Measurements from ENCODE around the gene MYOM1.
"Not testable (repeated sequence)": the region's sequence is repeated elsewhere in the genome, so short reads cannot be mapped to it uniquely, and the experiment has no call there.

The MYOM1 gene

DNA sequence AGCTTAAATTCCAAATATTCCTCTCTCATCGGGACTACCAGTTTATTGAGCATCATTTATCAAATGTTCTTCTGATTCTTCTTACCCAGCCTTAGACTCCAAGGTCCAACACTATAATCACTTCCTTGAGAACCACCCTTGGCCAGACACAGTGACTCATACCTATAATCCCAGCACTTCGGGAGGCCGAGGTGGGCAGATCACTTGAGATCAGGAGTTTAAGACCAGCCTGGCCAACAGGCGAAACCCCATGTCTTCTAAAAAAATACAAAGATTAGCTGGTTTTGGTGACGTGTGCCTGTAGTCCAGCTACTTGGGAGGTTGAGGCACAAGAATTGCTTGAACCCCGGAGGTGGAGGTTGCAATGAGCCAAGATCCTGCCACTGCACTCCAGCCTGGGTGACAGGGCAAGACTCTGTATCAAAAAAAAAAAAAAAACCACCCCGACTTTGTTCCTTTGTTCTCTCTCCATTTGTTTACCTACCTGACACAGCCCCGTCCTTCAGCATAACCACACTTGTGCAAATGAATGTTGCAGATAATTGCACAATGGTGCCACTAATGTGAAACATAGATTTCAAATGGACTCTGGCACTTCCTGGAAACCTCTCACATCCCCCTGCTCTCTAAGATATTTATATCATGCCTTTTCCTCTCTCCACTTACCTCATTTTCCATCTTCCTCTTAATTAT is 167.9 kb downstream of the MYOM1 start:
- no peak for DNase-seq

DNA sequence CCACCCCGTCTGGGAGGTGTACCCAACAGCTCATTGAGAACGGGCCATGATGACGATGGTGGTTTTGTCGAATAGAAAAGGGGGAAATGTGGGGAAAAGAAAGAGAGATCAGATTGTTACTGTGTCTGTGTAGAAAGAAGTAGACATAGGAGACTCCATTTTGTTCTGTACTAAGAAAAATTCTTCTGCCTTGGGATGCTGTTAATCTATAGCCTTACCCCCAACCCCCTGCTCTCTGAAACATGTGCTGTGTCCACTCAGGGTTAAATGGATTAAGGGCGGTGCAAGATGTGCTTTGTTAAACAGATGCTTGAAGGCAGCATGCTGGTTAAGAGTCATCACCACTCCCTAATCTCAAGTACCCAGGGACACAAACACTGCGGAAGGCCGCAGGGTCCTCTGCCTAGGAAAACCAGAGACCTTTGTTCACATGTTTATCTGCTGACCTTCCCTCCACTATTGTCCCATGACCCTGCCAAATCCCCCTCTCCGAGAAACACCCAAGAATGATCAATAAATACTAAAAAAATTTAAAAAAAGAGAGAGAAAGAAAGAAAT is 169.8 kb downstream of the MYOM1 start:
- not testable (repeated sequence) for DNase-seq

GRCh38 chr18:3048820-3049349 is 170.9 kb downstream of the MYOM1 start:
- DNase-seq, result no peak

GRCh38 chr18:3048121-3048520 is 171.6 kb downstream of the MYOM1 start:
- DNase-seq, result no peak

DNA sequence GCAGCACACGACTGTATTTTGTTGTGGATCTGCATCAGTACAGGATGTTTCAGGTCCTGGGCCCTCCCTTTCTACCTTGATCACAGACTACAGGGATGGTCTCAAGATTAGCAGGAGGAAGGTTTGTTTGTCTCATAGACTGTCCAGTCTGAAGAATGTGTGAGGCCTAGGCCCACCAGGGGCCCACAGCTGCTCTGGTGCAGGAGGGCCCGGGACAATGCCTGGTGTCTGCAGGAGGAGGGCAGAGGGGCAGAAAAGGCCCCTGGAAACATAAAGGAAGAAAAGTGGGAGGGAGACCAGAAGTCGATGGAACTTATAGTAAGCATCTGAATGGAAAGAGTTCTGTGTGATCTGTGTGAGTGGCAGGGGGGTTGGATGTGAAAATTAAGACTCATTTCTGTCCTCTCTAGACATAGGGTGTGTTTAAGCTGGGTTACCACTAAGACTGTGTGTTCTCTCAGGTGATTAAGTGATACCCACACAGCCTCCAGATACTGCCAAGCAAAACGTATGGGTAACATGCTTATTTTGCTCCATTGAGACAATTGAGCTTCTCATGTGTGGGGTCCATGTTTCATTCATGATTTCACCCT is 173.5 kb downstream of the MYOM1 start:
- DNase-seq, result no peak

DNA sequence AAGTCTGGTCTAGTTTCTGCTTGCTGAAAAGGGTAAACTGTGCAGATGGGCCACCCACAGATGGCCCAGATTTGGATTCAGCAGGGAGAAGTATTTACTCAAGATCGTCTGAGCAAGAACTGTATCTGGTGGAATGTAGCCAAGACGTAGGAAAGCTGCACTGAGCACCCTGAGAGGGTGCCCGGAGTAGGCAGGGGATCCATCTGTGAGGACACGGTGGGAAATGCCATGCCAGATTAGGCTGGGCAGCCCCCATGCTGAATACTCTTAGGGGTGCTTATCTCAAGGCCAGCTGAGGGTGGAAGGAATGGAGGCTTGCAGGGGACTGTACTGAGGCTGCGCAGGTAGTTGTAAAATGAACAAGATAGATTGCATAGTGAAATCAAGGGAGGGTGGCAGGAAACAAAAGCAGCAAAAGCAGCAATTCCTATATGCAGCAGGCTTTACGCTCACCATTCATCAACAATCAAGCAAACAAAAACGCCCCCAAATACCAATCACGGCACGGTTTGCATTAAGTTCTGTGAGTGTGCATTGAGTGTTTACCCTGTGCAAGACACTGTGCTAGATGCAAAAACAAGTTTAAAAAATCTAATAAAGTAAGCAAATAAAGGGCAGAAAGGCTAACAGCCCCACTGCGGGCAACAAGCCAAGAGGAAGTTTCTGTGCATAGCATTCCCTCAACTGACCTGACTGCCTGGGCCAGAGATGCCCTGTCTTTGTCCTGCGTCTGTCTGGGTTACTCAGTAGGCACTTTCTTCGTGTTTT is 174.7 kb downstream of the MYOM1 start:
- no peak for DNase-seq

- no peak for DNase-seq
Measured at GRCh38 chr18:3042379-3042778, 177.4 kb downstream of the MYOM1 start.

DNA sequence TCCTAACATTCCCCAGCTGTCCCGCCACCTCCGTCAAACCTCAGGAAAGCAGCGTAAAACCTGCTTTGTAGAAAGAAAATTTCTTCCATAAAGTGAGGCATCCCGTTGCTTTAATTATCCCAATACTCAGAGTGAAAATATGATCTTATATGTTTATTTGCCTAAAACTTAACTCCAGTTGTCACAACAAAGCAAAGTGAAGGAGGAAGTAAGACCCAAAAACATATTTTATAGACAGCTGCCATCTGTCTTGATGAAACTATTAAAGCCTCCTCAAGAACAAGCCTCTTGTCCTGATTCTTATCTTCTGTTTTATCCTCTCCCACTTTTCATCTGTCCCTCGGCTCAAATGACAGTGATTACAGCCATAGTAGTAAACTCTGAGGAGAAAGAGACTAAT is 177.9 kb downstream of the MYOM1 start:
- no peak for DNase-seq

GRCh38 chr18:3040881-3041280 is 178.9 kb downstream of the MYOM1 start:
- DNase-seq, result no peak

- no peak for DNase-seq
Measured at GRCh38 chr18:3040173-3040572, 179.6 kb downstream of the MYOM1 start.

DNA sequence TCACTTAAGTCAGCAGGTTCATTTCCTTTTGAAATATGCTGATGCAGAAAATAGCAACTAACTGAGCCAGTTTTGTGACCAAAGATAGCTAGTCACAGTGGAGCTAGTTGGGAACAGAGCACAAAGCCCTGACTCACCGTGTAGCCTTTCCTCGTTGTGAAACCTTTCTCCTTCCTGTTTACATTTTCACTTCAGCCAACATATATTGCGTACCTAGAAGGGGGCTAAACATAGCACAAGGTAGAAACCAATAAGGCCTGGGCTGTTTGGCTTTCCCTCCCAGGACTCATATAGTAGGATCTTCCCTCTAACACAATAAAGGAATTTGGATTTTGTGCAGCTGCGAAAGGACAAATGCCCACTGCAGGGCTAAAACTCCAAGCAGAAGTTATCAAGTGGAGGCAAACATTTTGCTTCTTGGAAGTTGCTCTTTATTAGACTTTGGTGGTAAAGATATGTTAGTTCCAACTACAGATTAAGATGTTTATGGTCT is 182.3 kb downstream of the MYOM1 start:
- no peak for DNase-seq

GRCh38 chr18:3036108-3036507 is 183.7 kb downstream of the MYOM1 start:
- DNase-seq, result no peak

- DNase-seq, result no peak
Measured at GRCh38 chr18:3035635-3036034, 184.1 kb downstream of the MYOM1 start.

DNA sequence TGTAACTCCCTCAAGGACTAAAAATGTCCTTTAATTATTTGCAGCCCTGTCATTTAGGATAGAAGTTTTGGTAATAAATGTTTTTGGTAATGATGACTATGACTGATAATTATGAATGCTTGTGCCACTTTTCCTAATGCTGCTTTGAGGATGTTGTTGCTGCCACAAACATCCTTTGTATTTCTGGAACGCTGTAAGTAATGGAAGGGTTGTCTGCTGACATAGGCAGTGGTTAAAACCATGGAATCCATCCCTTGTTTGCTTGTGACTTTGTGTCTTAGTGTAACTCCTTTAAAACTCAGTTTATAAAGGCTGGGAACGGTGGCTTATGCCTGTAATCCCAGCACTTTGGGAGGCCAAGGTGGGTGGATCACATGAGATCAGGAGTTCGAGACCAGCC is 187.0 kb downstream of the MYOM1 start:
- DNase-seq, result no peak

- no peak for DNase-seq
Measured at GRCh38 chr18:3029215-3029952, 190.4 kb downstream of the MYOM1 start.

DNA sequence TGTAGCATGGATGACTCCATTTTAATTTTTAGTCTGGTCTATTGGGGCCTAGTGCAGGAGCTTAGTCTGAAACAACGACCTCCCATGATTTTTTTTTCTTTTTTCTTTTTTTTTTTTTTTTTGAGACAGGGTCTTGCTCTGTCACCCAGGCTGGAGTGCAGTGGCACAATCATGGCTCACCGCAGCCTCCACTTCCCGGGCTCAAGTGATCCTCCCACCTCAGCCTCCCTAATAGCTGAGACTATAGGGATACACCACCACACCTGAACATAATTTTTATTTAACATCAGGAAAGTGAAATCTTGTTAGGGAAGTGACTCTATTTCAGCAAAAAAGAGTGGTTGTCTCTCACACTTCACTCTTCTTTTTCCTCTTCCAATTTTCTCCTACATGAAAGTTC is 191.7 kb downstream of the MYOM1 start:
- DNase-seq, result not testable (repeated sequence)

- DNase-seq, result no peak
Measured at GRCh38 chr18:3027370-3027891, 192.3 kb downstream of the MYOM1 start.

DNA sequence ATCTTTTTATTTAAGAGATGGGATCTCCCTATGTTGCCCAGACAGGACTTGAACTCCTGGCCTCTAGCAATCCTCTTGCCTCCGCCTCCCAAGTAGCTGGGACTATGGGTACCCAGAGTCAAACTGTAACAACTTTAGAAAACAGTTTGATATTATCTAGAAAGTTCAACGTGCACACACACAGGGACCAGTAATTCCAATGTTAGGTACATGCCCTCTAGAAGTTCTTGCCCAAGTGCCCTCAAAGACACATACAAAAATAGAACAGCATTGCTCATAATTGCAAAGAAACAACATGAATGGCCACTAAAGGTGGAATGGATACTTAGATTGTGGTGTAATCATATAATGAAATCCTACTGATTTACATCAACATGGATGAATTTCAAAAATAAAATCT is 194.2 kb downstream of the MYOM1 start:
- DNase-seq, result no peak

DNA sequence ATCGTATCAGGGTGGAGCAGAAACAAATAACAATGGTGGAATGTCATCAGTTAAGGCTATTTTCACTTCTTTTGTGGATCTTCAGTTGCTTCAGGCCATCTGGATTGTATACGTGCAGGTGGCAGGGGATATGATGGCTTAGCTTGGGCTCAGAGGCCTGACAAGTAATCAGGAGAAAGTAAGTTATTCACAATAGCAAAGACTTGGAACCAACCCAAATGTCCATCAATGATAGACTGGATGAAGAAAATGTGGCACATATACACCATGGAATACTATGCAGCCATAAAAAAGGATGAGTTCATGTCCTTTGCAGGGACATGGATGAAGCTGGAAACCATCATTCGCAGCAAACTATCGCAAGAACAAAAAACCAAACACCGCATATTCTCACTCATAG is 196.2 kb downstream of the MYOM1 start:
- not testable (repeated sequence) for DNase-seq
